ENCODE data around the gene PTGER1.

PTGER1 gene

DNA sequence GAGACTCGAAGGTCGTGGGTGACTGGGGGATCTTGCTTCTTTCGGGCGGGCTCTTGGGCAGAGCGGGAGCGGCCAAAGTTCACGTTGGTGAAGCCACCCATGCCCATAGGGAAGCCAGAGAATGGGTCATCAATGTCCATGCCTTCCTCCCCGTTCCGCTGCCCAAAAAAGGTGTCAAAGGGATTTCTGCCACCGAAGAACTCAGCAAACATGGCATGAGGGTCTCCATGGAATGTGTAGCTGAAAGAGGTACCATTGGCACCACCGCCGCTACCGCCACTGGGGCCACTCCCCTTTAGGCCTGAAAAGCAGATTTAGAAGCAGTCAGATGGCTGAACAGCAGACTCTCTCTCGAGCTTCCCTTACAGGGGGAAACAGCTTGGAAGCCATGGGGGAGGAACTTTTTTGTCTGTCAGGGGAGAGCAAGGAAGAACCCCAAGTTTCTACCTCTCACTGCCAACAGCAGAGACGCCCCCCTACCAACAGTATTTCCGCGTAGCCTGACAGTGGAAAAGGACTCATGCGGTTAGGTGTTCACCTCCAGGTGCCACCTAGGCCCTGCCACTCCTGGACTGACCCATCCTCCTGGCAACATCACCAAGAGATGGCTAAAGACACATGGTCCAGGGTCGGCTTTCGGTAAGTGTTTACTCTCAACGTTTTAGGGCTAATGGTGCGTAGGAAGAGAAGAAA, 41.7 kb upstream of the PTGER1 start:
- TF ChIP-seq, protein P1, sequence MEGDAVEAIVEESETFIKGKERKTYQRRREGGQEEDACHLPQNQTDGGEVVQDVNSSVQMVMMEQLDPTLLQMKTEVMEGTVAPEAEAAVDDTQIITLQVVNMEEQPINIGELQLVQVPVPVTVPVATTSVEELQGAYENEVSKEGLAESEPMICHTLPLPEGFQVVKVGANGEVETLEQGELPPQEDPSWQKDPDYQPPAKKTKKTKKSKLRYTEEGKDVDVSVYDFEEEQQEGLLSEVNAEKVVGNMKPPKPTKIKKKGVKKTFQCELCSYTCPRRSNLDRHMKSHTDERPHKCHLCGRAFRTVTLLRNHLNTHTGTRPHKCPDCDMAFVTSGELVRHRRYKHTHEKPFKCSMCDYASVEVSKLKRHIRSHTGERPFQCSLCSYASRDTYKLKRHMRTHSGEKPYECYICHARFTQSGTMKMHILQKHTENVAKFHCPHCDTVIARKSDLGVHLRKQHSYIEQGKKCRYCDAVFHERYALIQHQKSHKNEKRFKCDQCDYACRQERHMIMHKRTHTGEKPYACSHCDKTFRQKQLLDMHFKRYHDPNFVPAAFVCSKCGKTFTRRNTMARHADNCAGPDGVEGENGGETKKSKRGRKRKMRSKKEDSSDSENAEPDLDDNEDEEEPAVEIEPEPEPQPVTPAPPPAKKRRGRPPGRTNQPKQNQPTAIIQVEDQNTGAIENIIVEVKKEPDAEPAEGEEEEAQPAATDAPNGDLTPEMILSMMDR (IDR thresholded peaks at IDR 0.05; ENCODE audit: low read depth, low read length), result no peak
- DNase-seq (ENCODE audit: extremely low read depth, low read depth), result no peak

DNA sequence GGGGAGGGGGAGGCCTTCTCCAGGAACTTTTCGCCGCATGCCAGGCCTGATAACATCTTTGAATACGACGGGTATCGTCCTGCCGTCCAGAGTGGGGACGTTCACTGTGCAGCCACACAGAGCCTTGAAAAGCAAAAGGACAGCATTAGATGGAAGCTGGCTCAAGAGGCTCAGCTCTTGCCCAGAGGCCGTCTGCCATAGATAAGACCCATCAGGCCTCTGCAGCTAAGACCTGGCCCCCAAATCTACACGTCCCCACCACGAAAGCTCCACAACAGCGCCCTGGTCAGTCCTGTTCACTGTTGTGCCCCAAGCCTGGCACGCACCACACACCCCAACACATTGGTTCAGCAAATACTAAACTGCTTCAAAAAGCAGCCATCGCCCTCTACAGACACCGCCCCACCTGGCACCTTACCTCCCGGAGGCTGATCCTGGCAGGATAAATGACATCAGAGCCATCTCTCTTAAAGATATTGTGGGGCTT, 40.9 kb upstream of the PTGER1 start:
- no peak for DNase-seq (ENCODE audit: extremely low read depth, low read depth)
- TF ChIP-seq, protein P1 (IDR thresholded peaks at IDR 0.05; ENCODE audit: low read depth, low read length), result no peak

DNA sequence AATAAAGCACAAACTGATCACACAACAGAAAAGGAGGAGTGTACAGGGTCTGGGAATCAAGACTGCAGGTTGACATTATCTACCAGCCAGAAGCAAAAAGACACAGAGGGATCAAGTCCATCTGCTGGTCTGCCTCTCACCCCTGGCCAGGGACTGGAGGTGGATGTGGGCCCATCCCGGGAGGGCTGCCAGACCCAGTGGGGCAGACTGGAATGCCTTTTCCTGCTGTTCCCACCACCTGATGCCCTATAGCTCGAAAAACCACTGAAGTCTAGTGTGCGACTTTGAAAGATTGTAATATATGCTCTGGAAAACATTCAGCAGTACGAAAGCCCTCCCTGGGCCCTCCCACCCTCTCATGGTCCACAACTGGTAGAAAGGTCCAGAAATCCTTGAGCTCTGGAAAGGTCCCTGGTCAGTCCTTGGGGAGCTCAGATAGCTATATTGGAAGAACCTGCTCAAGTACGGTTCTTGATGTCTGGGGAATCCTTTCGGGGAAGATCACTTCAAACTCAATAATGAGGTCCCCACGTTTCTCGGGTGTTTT, 40.4 kb upstream of the PTGER1 start:
- TF ChIP-seq, protein P1 (IDR thresholded peaks at IDR 0.05; ENCODE audit: low read depth, low read length), result no peak
- no peak for DNase-seq (ENCODE audit: extremely low read depth, low read depth)

DNA sequence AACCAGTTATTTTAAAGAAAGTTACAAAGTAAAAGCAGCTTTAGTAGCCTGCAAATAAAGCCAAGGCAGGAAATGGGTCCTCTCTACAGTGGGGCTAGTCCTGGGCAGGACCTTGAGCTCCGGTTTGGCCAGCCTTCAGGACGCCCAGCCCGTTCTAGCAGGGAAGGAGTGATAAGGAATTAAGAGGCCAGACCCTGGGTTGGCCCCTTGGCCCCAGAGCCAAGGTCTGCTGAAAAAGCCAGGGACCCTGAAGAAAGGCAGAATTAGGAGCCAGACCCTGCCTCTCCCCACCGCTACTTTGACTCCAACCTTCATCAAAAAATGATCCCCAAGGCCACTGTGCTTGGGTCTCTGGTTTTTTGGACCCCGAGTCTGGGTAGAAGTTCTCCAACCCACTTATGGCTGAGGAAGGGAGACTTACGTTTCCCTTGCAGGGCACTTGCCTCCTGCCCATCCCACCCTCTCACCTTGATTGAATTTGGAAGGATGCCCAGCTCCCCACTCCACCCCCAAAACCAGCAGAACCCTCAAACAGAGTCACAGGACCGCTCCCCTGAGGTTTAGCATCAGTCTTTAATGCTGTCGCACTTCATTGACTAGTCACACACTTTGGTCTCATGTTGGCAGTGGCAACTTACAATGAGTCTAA, 39.2 kb upstream of the PTGER1 start:
- TF ChIP-seq, protein P1 (IDR thresholded peaks at IDR 0.05; ENCODE audit: low read depth, low read length), result no peak
- DNase-seq (ENCODE audit: extremely low read depth, low read depth), result no peak

DNA sequence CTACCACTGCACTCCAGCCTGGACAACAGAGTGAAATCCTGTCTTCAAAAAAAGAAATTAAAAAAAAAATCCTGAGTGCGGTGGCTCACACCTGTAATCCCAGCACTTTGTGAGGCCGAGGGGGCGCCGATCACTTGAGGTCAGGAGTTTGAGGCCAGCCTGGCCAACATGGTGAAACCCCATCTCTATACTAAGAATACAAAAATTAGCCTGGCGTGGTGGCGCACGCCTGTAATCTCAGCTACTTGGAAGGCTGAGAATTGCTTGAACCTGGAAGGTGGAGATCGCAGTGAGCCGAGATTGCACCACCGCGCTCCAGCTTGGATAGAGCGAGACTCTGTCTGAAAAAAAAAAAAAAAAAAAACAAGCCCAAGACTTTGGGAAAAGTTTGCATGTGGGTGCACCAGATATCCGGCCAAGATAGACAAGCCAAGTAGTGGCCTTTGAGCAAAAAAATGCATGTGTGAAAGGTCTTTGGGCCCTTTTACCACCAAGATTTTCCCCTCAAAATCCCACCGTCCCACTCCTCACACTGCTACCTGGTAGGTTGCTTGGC, 37.3 kb upstream of the PTGER1 start:
- no peak for DNase-seq (ENCODE audit: extremely low read depth, low read depth)
- TF ChIP-seq, protein P1 (IDR thresholded peaks at IDR 0.05; ENCODE audit: low read depth, low read length), result no peak

DNA sequence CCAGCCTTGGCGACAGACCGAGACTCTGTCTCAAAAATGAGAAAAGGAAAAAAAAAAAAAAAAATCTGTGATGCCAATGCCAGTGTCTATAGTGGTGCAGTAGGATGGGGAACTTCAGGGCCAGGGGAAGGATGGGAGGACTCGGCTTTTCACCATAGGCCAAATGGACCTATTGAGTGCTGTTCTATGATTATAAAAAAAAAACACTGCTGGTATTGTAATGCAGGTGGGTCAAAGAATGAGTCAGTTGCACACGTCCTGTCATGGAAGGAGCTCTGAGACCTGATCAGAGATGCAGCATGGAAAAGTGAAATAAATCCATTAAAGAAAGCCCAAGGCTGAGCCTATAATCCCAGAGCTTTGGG, 36.1 kb upstream of the PTGER1 start:
- no peak for DNase-seq (ENCODE audit: extremely low read depth, low read depth)
- TF ChIP-seq, protein P1 (IDR thresholded peaks at IDR 0.05; ENCODE audit: low read depth, low read length), result no peak
